CD4-positive, alpha-beta T cell treated with Interleukin-4 for 4 hours (primary cell): ENCODE data around the gene FTH1.
"Not testable (repeated sequence)": the region's sequence is repeated elsewhere in the genome, so short reads cannot be mapped to it uniquely, and the experiment has no call there.

Experiments
- DNase-seq: peaks from one replicate; pipeline ENCODE4 v3.0.0-alpha.2; 2020

The FTH1 gene

GRCh38 chr11:61963282-61964057 is 4.0 kb downstream of the FTH1 start:
- peak; percentile 22 for DNase-seq

GRCh38 chr11:61963016-61963281 is 4.5 kb downstream of the FTH1 start:
- DNase-seq: no peak

GRCh38 chr11:61962213-61963015 is 5.0 kb downstream of the FTH1 start:
- DNase-seq: no peak

- DNase-seq: no peak
These were observed 5.7 kb downstream of the FTH1 start for GRCh38 chr11:61961570-61962212.

- DNase-seq: no peak
These were observed 6.9 kb downstream of the FTH1 start for GRCh38 chr11:61960532-61960931.

GRCh38 chr11:61959678-61960077 is 7.8 kb downstream of the FTH1 start:
- no peak for DNase-seq

- no peak for DNase-seq
These were observed 8.3 kb downstream of the FTH1 start for GRCh38 chr11:61959114-61959513.

GRCh38 chr11:61958590-61958989 is 8.8 kb downstream of the FTH1 start:
- no peak for DNase-seq

GRCh38 chr11:61957021-61957770 is 10.2 kb downstream of the FTH1 start:
- no peak for DNase-seq

GRCh38 chr11:61956191-61957020 is 11.0 kb downstream of the FTH1 start:
- DNase-seq: no peak

GRCh38 chr11:61955422-61956135 is 11.9 kb downstream of the FTH1 start:
- DNase-seq: no peak

- DNase-seq: no peak
These were observed 12.5 kb downstream of the FTH1 start for GRCh38 chr11:61954851-61955421.

GRCh38 chr11:61954106-61954850 is 13.2 kb downstream of the FTH1 start:
- no peak for DNase-seq

GRCh38 chr11:61953632-61954031 is 13.8 kb downstream of the FTH1 start:
- DNase-seq: not testable (repeated sequence)

GRCh38 chr11:61952882-61953281 is 14.6 kb downstream of the FTH1 start:
- DNase-seq: no peak

GRCh38 chr11:61951484-61952135 is 15.8 kb downstream of the FTH1 start:
- DNase-seq: no peak

- DNase-seq: no peak
These were observed 17.3 kb downstream of the FTH1 start, which contains the start of gene BEST1 for GRCh38 chr11:61950035-61950547. BEST1 (plus strand) TSS chr11:61950351; CDS start chr11:61951807, 1,456 bp downstream.

- no peak for DNase-seq
These were observed 18.0 kb downstream of the FTH1 start for GRCh38 chr11:61949169-61950034.

GRCh38 chr11:61948505-61948904 is 18.9 kb downstream of the FTH1 start:
- no peak for DNase-seq
